ENCODE results near the gene SLC17A7. TPM values are rescaled to one million over a fixed set of nuclear protein-coding genes. Genes with fewer than 3 reads are reported as not detected.
A peak's percentile ranks its signal among the peaks of the same experiment; 100 is the strongest.

Gene SLC17A7
- total RNA-seq, 1 donor from 2014 or later: 1.8 TPM

- ATAC-seq: peak; percentile 61
- intact Hi-C loops (cut with DNase I): no loop called here
- peak; percentile 84 for DNase-seq (ENCODE audit: missing footprints)
These were observed 20.1 kb downstream of the SLC17A7 start for GRCh38 chr19:49421039-49421877.

DNA sequence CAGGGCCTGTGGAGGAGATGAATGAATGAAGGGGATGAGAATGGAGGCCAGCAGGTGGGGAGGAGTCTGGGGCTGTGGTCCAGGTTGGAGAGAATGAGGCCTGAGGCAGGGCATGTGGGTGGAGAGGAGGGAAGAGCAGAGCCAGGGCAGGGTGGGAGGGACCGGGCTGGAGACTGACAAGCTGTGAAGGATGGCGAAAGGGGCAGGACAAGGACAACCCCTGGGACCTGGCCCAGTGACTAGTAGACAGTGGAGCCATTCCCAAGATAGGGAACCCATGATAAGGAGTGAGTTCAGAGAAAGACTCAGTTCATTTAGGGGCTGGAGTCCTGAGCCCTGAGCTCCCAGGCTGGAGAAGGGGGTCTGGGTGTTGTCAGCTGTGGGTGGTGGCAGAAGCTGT lies 21.1 kb downstream of the SLC17A7 start:
- DNase-seq (ENCODE audit: missing footprints) (no peak), ATAC-seq (no peak)
- intact Hi-C loops (cut with DNase I): no loop called here

GRCh38 chr19:49419173-49419572 lies 22.2 kb downstream of the SLC17A7 start:
- intact Hi-C loops (cut with DNase I): no loop called here
- ATAC-seq: no peak
- no peak for DNase-seq (ENCODE audit: missing footprints)

DNA sequence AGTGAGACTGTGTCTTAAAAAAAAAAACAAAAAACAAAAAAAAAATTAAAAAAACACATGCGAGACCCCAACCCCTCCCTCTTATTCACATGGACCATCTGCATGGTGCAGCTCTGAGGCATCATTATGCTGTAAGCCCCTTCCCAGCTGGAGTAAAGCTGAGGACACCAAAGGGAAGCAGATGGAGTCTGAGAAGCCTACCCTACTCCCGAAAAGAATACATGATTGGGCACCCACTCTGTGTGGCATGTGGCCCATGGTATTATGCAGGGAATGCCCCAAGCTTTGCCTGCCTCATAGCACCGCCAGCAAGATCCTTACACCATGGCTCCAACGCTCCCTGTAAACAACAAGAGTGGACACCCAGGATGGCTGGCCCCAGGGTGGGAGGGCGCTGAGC lies 22.8 kb downstream of the SLC17A7 start:
- DNase-seq (ENCODE audit: missing footprints) (no peak), ATAC-seq (no peak)
- intact Hi-C loops (cut with DNase I): no loop called here

DNA sequence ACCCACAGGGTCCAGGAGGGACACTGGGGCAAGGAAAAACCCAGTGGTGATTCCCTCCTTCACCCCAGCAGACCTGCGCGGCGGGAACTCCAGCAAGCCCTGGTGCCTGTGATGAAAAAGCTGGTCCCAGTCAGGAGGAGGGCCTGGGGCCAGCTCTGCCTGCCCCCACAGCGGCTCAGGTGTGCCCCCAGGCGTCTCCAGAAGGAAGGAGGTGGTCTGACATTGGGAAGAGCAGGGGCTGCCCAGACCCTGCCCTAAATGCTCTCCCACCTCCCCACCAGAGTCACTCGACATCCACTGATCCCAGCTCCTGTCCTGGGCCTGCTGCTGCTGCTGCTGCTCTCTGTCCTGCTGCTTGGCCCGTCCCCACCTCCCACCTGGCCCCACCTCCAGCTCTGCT lies 24.2 kb downstream of the SLC17A7 start:
- ATAC-seq (no peak), DNase-seq (ENCODE audit: missing footprints) (no peak)
- intact Hi-C loops (cut with DNase I): no loop called here

GRCh38 chr19:49415810-49416200 lies 25.5 kb downstream of the SLC17A7 start:
- DNase-seq (ENCODE audit: missing footprints): no peak
- no peak for ATAC-seq
- intact Hi-C loops (cut with DNase I): no loop called here

GRCh38 chr19:49415102-49415809 lies 26.1 kb downstream of the SLC17A7 start:
- ATAC-seq: no peak
- no peak for DNase-seq (ENCODE audit: missing footprints)
- intact Hi-C loops (cut with DNase I): no loop called here

GRCh38 chr19:49414256-49414655 lies 27.1 kb downstream of the SLC17A7 start:
- no peak for ATAC-seq
- intact Hi-C loops (cut with DNase I): no loop called here

DNA sequence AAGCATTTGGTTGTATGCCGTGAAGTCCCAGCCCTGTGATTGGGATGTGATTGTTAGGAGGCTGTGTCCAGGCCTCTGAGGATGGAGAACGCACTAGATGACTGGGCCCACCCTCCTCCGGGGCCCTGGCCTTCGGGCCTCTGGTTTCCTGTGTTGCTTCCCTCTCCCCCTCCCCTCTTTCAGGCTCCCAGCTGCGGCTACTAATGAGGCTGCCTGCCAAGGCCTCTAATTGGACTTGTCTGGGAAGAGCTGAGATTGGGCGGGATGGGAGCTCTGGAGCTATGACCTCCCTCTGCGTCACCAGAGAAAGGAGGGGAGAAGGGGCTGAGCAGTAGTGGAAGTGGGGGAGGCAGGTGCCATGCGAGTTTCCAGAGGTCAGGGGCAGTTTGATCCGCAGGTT lies 28.0 kb downstream of the SLC17A7 start:
- intact Hi-C loops (cut with DNase I): no loop called here
- DNase-seq (ENCODE audit: missing footprints) (peak; percentile 42), ATAC-seq (peak; percentile 14)

More at GRCh38 chr19:49414256-49414655, 27.1 kb downstream of the SLC17A7 start:
- no peak for DNase-seq (ENCODE audit: missing footprints)

DNA sequence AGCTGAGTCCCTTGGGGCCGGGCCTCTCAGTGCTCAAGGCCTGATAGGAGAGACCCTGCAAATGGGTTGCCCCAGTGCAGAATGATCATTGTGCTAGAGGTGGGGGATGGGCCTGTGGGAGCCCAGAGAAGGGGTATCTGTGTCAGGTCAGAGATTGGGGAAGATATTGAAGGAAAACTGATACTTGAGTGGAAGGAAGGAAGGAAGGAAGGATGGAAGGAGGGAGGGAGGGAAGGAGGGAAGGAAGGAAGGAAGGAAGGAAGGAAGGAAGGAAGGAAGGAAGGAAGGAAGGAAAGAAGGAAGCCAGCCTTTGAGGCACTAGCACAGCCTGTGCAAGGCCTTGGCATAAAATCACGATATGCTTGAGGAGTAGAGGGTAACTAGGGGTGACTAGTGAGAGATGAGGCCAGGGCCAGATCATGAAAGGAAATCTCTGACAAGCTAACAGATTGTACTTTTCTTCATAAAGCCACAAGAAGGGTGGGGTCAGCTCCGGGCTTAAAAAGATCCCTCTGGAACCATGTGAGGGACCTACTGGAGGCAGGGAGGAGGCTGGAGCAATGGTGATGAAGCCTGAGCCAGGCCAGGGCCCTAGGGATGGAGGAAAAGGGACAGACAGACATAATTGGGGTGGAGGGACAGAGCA lies 29.5 kb downstream of the SLC17A7 start:
- intact Hi-C loops (cut with DNase I): no loop called here
- DNase-seq (ENCODE audit: missing footprints) (no peak), ATAC-seq (no peak)

DNA sequence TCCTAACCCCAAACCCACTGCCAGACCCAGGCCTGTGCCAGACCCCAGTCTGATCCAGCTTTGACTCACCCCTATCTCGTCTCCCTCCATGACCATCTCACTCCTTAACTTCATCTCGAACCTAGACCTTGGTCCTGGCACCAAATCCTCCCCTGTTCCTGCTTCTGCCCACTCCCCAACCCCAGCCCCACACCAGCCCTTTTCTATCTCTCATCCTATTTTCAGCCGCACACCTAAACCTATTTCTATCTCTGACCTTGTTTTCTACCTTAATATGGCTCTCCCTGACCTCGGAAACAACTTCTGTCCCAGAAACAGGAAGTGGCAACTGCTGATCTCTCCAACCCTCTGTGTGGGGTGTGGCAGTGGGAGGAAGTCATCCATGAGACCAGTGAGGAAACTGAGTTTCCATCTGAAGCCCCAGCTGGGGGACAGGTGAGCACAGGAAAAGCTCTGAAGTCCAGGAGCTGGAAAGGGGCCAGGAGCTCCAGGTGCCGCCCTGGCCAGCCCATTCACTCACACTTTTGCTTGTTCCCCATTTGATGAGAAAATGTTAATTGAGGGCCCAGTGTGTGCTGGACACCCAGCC lies 31.8 kb downstream of the SLC17A7 start:
- DNase-seq (ENCODE audit: missing footprints) (peak; percentile 17), ATAC-seq (no peak)
- intact Hi-C loops (cut with DNase I): no loop called here

- intact Hi-C loops (cut with DNase I): no loop called here
- no peak for ATAC-seq
- DNase-seq (ENCODE audit: missing footprints): peak; percentile 27
These were observed 32.4 kb downstream of the SLC17A7 start for GRCh38 chr19:49408816-49409440.

GRCh38 chr19:49407482-49408015 lies 33.8 kb downstream of the SLC17A7 start:
- ATAC-seq: no peak
- intact Hi-C loops (cut with DNase I): no loop called here
- DNase-seq (ENCODE audit: missing footprints): no peak

DNA sequence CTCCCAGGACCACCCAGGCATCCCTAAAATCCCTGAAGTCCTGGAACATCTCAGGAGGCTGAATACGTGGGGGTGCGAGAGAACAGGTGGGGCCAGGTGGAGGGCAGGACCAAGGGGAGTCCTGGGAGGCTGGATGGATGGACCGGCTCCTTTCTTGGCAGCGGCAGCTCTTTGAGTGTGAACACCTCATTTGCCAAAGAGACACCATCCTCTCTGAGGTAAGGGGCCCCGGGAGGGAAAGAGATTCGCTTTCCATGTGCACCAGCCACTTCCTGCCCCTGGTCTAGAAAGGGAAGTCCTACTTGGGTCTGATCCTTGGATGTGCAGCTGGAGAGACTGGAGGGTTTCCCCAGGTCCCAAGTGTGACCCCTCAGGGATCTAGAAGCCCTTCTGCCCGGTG lies 34.2 kb downstream of the SLC17A7 start:
- ATAC-seq (no peak), DNase-seq (ENCODE audit: missing footprints) (no peak)
- intact Hi-C loops (cut with DNase I): no loop called here

- ATAC-seq (no peak), DNase-seq (ENCODE audit: missing footprints) (no peak)
- intact Hi-C loops (cut with DNase I): no loop called here
These were observed 37.7 kb downstream of the SLC17A7 start for GRCh38 chr19:49403404-49404187.

GRCh38 chr19:49400029-49400428 lies 41.3 kb downstream of the SLC17A7 start:
- ATAC-seq: no peak
- DNase-seq (ENCODE audit: missing footprints): no peak
- intact Hi-C loops (cut with DNase I): no loop called here

GRCh38 chr19:49398931-49399330 lies 42.4 kb downstream of the SLC17A7 start:
- DNase-seq (ENCODE audit: missing footprints) (no peak), ATAC-seq (no peak)
- intact Hi-C loops (cut with DNase I): no loop called here

DNA sequence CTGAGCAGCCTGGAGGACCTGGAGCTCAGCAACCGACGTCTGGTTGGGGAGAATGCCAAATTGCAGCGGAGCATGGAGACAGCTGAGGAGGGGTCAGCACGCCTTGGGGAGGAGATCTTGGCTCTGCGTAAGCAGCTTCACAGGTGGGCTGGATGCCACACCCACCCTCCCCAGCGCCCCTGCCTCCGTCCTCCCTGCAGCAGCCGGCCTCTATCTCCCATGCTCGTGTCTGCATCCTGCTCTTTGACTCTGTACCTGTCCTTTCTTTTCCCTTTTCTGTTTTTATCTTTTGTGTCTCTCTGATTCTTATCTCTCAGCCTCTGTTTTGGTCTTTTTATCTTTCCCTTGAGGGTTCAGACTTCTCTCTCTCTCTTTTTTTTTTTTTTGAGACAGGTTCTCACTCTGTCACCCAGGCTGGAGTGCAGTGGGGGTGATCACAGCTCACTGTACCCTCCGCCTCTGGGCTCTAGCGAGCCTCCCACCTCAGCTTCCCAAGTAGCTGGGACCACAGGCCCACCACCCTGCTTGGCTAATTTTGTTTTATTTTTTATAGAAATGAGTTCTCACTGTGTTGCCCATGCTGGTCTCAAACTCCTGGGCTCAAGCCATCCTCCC lies 43.2 kb downstream of the SLC17A7 start:
- ATAC-seq (no peak), DNase-seq (ENCODE audit: missing footprints) (no peak)
- intact Hi-C loops (cut with DNase I): no loop called here
